DOHH2 (cell line): ENCODE measurements around the gene CNTNAP2.

ENCODE experiments used
- H3F3A ChIP-seq: fragments of 200-600 bp; sonication (generic), shearing (Covaris generic); 2 replicates; pipeline ENCODE4 v1.6.0; 2016; ENCODE audit warnings: antibody characterized with exemption, mild to moderate bottlenecking; ENCODE audit not compliant: control insufficient read depth, insufficient read depth
- H3K27ac ChIP-seq: fragments of 200-600 bp; sonication (generic); 2 replicates; pipeline ENCODE4 v1.5.1; 2014; ENCODE audit warnings: low read depth, mild to moderate bottlenecking, low read length, moderate library complexity
- H3K27me3 ChIP-seq: fragments of 200-600 bp; sonication (generic); 2 replicates; pipeline ENCODE4 v1.6.1; 2014; ENCODE audit warnings: mild to moderate bottlenecking, low read length, mixed read lengths; ENCODE audit not compliant: control insufficient read depth
- H3K36me3 ChIP-seq: fragments of 200-600 bp; sonication (generic); 2 replicates; pipeline ENCODE4 v1.6.1; 2014; ENCODE audit warnings: mild to moderate bottlenecking, low read length, moderate library complexity, mixed read lengths; ENCODE audit not compliant: control insufficient read depth
- H3K4me1 ChIP-seq: fragments of 200-600 bp; sonication (generic); 2 replicates; pipeline ENCODE4 v1.6.1; 2014; ENCODE audit warnings: mild to moderate bottlenecking, low read length, mixed read lengths; ENCODE audit not compliant: control insufficient read depth
- H3K4me2 ChIP-seq: fragments of 200-600 bp; sonication (generic); 2 replicates; pipeline ENCODE4 v1.6.0; 2014; ENCODE audit warnings: mild to moderate bottlenecking, low read length, moderate library complexity
- H3K4me3 ChIP-seq: fragments of 200-600 bp; sonication (generic); 2 replicates; pipeline ENCODE4 v1.5.1; 2014; ENCODE audit warnings: mild to moderate bottlenecking, low read length, mixed read lengths
- H3K79me2 ChIP-seq: fragments of 200-600 bp; sonication (generic); 2 replicates; pipeline ENCODE4 v1.6.1; 2014; ENCODE audit warnings: mild to moderate bottlenecking, low read length, mixed read lengths; ENCODE audit not compliant: control insufficient read depth
- H3K9me2 ChIP-seq: fragments of 200-600 bp; sonication (generic); replicated peaks from 2 replicates; pipeline ENCODE4 v1.6.1; 2014; ENCODE audit warnings: mild to moderate bottlenecking, low read length, mixed read lengths; ENCODE audit not compliant: control insufficient read depth
- H3K9me3 ChIP-seq: fragments of 200-600 bp; sonication (generic); 2 replicates; pipeline ENCODE4 v1.6.1; 2014; ENCODE audit warnings: antibody characterized with exemption, low read length, mixed read lengths; ENCODE audit not compliant: control insufficient read depth, insufficient read depth
- H4K20me1 ChIP-seq: fragments of 200-600 bp; sonication (generic); 2 replicates; pipeline ENCODE4 v1.6.0; 2014; ENCODE audit warnings: low read depth, mild to moderate bottlenecking, antibody characterized with exemption, low read length, moderate library complexity; ENCODE audit not compliant: control insufficient read depth, insufficient read depth
- CTCF ChIP-seq: fragments of 200-600 bp; sonication (generic); IDR thresholded peaks from one replicate; pipeline ENCODE4 v1.5.1; 2014; ENCODE audit warnings: antibody characterized with exemption, mild to moderate bottlenecking, low read depth, low read length; ENCODE audit not compliant: poor library complexity, severe bottlenecking
- EZH2phosphoT487 ChIP-seq: fragments of 200-600 bp; sonication (generic); IDR thresholded peaks from 2 replicates; pipeline ENCODE4 v1.6.1; 2017; ENCODE audit warnings: borderline replicate concordance, mild to moderate bottlenecking, antibody characterized with exemption, low read length, moderate library complexity, mixed read lengths

The CNTNAP2 gene

GRCh38 chr7:146138926-146139325, 22.3 kb downstream of the CNTNAP2 start:
- H3K4me1 ChIP-seq, result no peaks in the 10 kb centered on the region
- H4K20me1 ChIP-seq, result no peaks in the 10 kb centered on the region
- no peak overlapping the region for H3K4me2 ChIP-seq
- no peak overlapping the region for H3K27ac ChIP-seq
- H3K36me3 ChIP-seq, result no peaks in the 10 kb centered on the region
- no peaks in the 10 kb centered on the region; the same call in 1 of the 2 replicates for H3K9me2 ChIP-seq
- TF ChIP-seq EZH2phosphoT487 (no peak), CTCF (no peak)
- no peak overlapping the region for H3K4me3 ChIP-seq
- H3K79me2 ChIP-seq, result no peaks in the 10 kb centered on the region
- H3K27me3 ChIP-seq, result no peaks in the 10 kb centered on the region
- no peaks in the 10 kb centered on the region for H3K9me3 ChIP-seq
- H3F3A ChIP-seq, result no peaks in the 10 kb centered on the region

GRCh38 chr7:146146831-146147486, 30.4 kb downstream of the CNTNAP2 start:
- Histone ChIP-seq H3K4me3 (no peak overlapping the region), H3K4me1 (no peaks in the 10 kb centered on the region), H3K4me2 (no peak overlapping the region), H3K27ac (no peak overlapping the region), H3K36me3 (no peaks in the 10 kb centered on the region), H3K9me2 (no peaks in the 10 kb centered on the region), H3K79me2 (no peaks in the 10 kb centered on the region), H3K27me3 (no peaks in the 10 kb centered on the region), H3F3A (no peaks in the 10 kb centered on the region), H4K20me1 (no peaks in the 10 kb centered on the region), H3K9me3 (no peaks in the 10 kb centered on the region)
- TF ChIP-seq EZH2phosphoT487, result no peak

- Histone ChIP-seq H4K20me1 (no peaks in the 10 kb centered on the region), H3F3A (no peaks in the 10 kb centered on the region), H3K4me3 (no peak overlapping the region), H3K79me2 (no peaks in the 10 kb centered on the region), H3K4me1 (no peaks in the 10 kb centered on the region), H3K27ac (no peak overlapping the region), H3K27me3 (no peaks in the 10 kb centered on the region), H3K4me2 (no peak overlapping the region), H3K36me3 (no peaks in the 10 kb centered on the region), H3K9me2 (no peaks in the 10 kb centered on the region), H3K9me3 (no peaks in the 10 kb centered on the region)
- TF ChIP-seq CTCF (no peak), EZH2phosphoT487 (no peak)
Measured at GRCh38 chr7:146150153-146150552, 33.6 kb downstream of the CNTNAP2 start.

- Histone ChIP-seq H3K79me2 (no peaks in the 10 kb centered on the region), H4K20me1 (no peaks in the 10 kb centered on the region), H3K36me3 (no peaks in the 10 kb centered on the region), H3F3A (no peaks in the 10 kb centered on the region), H3K27me3 (no peaks in the 10 kb centered on the region), H3K4me1 (no peaks in the 10 kb centered on the region), H3K4me2 (no peak overlapping the region), H3K9me2 (no peaks in the 10 kb centered on the region), H3K9me3 (no peaks in the 10 kb centered on the region), H3K4me3 (no peak overlapping the region), H3K27ac (no peak overlapping the region)
- TF ChIP-seq CTCF, result no peak
- no peak for TF ChIP-seq EZH2phosphoT487
Measured at GRCh38 chr7:146172112-146172511, 55.5 kb downstream of the CNTNAP2 start.
